ENCODE results near the gene DMAC2.
"Not testable (repeated sequence)": the region's sequence is repeated elsewhere in the genome, so short reads cannot be mapped to it uniquely, and the experiment has no call there.

The DMAC2 gene

GRCh38 chr19:41439441-41440222, at the start of gene DMAC2:
DMAC2 (minus strand) TSS chr19:41439912; CDS start chr19:41439899, 13 bp downstream.
- peak; percentile 94 for DNase-seq (ENCODE audit: low spot score)

- not testable (repeated sequence) for DNase-seq (ENCODE audit: low spot score)
Measured at GRCh38 chr19:41486953-41487352, 47.2 kb upstream of the DMAC2 start.

GRCh38 chr19:41484822-41485221, 45.1 kb upstream of the DMAC2 start:
- DNase-seq (ENCODE audit: low spot score): no peak

- no peak for DNase-seq (ENCODE audit: low spot score)
Measured at GRCh38 chr19:41480336-41480735, 40.6 kb upstream of the DMAC2 start.

GRCh38 chr19:41479757-41480191, 40.1 kb upstream of the DMAC2 start:
- DNase-seq (ENCODE audit: low spot score): no peak

- no peak for DNase-seq (ENCODE audit: low spot score)
Measured at GRCh38 chr19:41478875-41479756, 39.4 kb upstream of the DMAC2 start.

GRCh38 chr19:41478171-41478570, 38.5 kb upstream of the DMAC2 start:
- no peak for DNase-seq (ENCODE audit: low spot score)

- DNase-seq (ENCODE audit: low spot score): no peak
Measured at GRCh38 chr19:41476583-41476982, 36.9 kb upstream of the DMAC2 start.

- not testable (repeated sequence) for DNase-seq (ENCODE audit: low spot score)
Measured at GRCh38 chr19:41463257-41464256, 23.8 kb upstream of the DMAC2 start.

GRCh38 chr19:41462497-41462896, 22.8 kb upstream of the DMAC2 start:
- no peak for DNase-seq (ENCODE audit: low spot score)

GRCh38 chr19:41457241-41457640, 17.5 kb upstream of the DMAC2 start:
- no peak for DNase-seq (ENCODE audit: low spot score)

GRCh38 chr19:41456342-41456918, 16.7 kb upstream of the DMAC2 start:
- no peak for DNase-seq (ENCODE audit: low spot score)

- DNase-seq (ENCODE audit: low spot score): no peak
Measured at GRCh38 chr19:41455936-41456335, 16.2 kb upstream of the DMAC2 start.

- DNase-seq (ENCODE audit: low spot score): no peak
Measured at GRCh38 chr19:41452584-41453275, 13.0 kb upstream of the DMAC2 start.

- no peak for DNase-seq (ENCODE audit: low spot score)
Measured at GRCh38 chr19:41449865-41450178, 10.1 kb upstream of the DMAC2 start.

- DNase-seq (ENCODE audit: low spot score): peak; percentile 87
Measured at GRCh38 chr19:41449079-41449864, 9.6 kb upstream of the DMAC2 start.

GRCh38 chr19:41447732-41448332, 8.1 kb upstream of the DMAC2 start:
- no peak for DNase-seq (ENCODE audit: low spot score)

GRCh38 chr19:41445575-41445974, 5.9 kb upstream of the DMAC2 start:
- DNase-seq (ENCODE audit: low spot score): no peak

GRCh38 chr19:41443813-41444455, 4.2 kb upstream of the DMAC2 start:
- no peak for DNase-seq (ENCODE audit: low spot score)
